Epithelial cell of esophagus (primary cell): Measurements from ENCODE around the gene LRRC4C.

Source experiments
- DNase-seq: peaks from one replicate; pipeline ENCODE4 v3.0.0; 2010; ENCODE audit warnings: low read depth
- H3K4me3 ChIP-seq: 2 replicates; pipeline ENCODE4 v1.5.1; 2011; ENCODE audit warnings: mild to moderate bottlenecking, low read length, control low read depth
- TF ChIP-seq, protein P1 (sequence below): IDR thresholded peaks from 2 replicates; pipeline ENCODE4 v1.5.1; 2011; ENCODE audit warnings: low read depth, mild to moderate bottlenecking, low read length, control low read depth, inconsistent platforms; ENCODE audit not compliant: insufficient read depth; ENCODE audit errors: missing control alignments

Gene LRRC4C

DNA sequence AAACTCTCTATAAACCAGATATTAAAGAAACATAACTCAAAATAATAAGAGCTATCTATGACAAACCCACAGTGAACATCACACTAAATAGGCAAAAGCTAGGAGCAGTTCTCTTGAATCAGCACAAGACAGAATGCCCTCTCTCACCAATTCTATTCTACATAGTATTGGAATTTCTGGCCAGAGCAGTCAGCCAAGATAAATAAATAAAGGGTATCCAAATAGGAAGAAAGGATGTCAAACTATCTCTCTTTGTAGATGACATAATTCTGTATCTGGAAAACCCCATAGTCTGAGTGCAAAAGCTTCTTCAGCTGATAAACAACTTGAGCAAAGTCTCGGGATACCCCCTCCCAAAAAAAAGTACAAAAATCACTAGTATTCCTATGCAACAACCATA lies 359.8 kb downstream of the LRRC4C start:
- DNase-seq = no peak
- TF ChIP-seq, protein P1, sequence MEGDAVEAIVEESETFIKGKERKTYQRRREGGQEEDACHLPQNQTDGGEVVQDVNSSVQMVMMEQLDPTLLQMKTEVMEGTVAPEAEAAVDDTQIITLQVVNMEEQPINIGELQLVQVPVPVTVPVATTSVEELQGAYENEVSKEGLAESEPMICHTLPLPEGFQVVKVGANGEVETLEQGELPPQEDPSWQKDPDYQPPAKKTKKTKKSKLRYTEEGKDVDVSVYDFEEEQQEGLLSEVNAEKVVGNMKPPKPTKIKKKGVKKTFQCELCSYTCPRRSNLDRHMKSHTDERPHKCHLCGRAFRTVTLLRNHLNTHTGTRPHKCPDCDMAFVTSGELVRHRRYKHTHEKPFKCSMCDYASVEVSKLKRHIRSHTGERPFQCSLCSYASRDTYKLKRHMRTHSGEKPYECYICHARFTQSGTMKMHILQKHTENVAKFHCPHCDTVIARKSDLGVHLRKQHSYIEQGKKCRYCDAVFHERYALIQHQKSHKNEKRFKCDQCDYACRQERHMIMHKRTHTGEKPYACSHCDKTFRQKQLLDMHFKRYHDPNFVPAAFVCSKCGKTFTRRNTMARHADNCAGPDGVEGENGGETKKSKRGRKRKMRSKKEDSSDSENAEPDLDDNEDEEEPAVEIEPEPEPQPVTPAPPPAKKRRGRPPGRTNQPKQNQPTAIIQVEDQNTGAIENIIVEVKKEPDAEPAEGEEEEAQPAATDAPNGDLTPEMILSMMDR = no peak

DNA sequence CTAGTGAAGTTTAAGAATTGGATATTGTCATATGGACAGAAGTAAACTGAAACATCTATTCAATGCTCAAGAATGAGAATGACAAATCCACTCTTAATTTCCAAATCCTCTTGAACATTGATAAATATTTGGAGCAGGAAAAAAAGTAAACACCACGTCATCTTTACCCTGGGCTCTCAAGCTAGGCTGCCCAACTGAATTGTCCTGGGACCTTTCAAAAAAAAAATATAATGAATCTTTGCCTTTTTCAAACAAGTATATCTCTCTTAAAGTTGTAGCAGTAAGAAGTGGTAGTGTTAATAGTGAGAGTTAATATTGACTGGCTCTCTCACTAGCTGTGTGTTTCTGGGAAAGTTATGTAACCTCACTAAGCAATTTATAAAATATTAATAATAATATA lies 374.3 kb downstream of the LRRC4C start:
- TF ChIP-seq, protein P1 = no peak
- H3K4me3 ChIP-seq = no peak overlapping the region
- no peak for DNase-seq

More for the DNA sequence above, 359.8 kb downstream of the LRRC4C start:
- H3K4me3 ChIP-seq = no peak overlapping the region

DNA sequence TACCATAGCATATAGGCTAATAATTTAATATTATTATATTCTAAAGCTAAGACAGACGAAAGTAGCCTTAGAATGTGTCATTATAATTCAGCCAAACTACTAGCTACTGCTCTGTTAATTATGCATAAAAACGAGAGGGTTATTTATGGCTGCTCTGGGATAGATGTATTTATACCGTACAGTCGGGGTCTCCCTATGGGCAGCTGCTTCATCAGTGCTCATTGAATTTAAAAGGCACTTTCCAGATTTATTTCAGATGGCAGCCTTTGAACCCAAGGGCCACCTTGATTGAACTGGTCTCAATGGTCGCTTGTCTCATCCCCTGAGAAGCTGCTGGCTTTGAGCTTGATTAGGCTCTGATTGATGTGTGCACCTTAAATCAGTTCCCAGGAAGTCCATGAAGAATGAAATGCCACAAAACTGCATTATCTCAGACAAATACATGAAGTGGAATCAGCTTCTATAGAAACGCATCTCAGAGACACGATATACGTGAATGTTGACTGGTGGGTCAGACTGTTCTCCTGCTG lies 377.6 kb downstream of the LRRC4C start:
- TF ChIP-seq, protein P1 = no peak
- H3K4me3 ChIP-seq = no peak overlapping the region
- no peak for DNase-seq

DNA sequence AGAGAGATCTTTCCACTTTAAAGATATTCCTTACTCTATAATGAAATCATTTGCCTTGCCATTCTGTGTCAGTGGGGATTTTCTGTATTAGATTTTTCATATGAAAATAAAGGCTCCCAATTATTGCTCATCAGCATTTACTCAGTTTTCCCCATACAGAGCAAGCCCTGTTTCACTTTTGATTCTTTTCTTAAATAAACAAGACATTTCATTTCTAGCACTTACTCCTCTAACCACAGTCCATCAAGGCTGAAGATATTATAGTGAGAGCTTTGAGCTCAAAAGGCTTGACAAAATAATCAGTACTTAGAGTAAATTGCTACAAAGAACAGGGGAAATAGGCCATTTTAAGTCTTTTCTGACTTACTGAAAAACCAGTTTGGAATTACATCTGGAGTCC lies 385.1 kb downstream of the LRRC4C start:
- DNase-seq = no peak
- TF ChIP-seq, protein P1 = no peak
- no peak overlapping the region for H3K4me3 ChIP-seq

DNA sequence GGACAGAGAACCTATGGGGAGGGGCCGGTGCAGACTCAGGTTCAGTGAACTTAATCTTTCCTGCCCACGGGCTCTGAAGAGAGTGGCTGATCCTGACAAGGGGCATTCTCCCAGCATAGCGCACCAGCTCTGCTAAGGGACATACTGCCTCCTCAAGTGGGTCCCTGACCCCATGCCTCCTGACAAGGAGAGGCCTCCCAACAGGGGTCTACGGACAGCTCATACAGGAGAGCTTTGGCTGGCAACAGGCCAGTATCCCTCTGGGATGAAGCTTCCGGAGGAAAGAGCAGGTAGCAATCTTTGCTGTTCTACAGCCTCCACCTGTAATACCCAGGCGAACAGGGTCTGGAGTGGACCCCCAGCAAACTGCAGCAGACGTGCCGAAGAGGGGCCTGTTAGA lies 394.0 kb downstream of the LRRC4C start:
- H3K4me3 ChIP-seq = no peak overlapping the region
- TF ChIP-seq, protein P1 = no peak
- no peak for DNase-seq

DNA sequence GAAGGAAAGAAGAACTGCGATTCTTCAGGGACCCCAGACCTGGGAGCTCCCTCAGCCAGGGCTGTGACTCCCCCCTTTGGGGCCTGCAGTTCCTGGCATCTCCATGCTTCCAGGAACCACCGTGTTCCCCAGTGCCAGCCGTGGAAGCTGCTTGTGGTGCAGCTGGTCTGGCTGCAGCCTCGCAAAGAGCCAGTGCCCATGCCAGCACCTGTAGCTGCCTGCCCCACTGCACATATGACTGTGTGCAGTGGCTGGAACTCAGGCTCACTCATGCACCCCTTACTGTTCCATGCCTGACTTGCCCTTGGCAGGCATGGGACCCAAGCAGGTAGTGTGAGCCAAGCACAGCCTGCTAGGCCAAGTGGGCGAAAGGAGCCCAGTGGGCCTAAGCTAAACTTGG lies 401.3 kb downstream of the LRRC4C start:
- no peak for DNase-seq
- no peak overlapping the region for H3K4me3 ChIP-seq
- TF ChIP-seq, protein P1 = no peak

DNA sequence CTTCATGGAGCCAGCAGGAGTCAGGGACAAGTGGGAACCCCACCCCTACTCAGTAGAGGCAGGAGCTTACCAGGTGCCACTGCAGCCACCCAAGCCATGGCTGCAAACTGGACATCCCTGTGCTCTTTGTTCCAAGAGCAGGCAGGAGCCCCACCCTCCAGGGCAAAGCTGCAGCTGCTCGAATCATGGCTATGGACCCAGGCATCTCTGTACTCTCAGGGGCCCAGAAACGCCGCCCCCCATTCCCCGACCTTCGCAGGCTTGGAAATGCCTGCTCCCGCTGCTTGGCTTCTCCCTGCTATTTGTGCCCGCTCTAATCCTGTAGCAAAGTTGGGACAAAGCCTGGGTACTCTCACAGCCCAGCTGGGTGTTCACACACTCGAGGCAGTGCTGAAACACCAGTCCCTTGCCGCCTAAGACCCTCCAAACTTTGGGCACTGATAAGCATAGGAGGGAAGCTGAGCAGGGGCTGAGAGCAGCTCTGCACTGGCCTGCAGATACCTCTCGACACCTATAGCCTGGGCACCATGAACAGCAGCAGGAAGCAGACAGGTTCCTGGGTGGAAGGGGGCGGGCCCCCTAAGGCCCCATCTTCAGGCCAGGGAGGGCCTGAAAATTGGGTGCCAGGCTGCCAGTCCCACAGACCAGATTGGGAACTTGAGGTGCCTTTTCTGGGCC lies 402.4 kb downstream of the LRRC4C start:
- no peak overlapping the region for H3K4me3 ChIP-seq
- TF ChIP-seq, protein P1 = no peak
- DNase-seq = no peak
